Adrenal gland (tissue), 12 donors: ENCODE measurements around the gene WWTR1. TPM values are rescaled to one million over a fixed set of nuclear protein-coding genes. Genes with fewer than 3 reads are reported as not detected.

Experiments
- DNase-seq, 7 donors: peaks; one replicate each; pipeline ENCODE4 v3.0.0-alpha.2; 2019 to 2020
- H3K27ac ChIP-seq, 5 donors: fragments of 200-600 bp; sonication (generic) in 4 of 5; 1 replicate in 3 of 5; 2 replicates in 2 of 5; pipeline versions ENCODE4 v1.5.1 to v1.8.0; 2016 to 2020; ENCODE audit warnings: mild to moderate bottlenecking in 1 of 5
- H3K27me3 ChIP-seq: fragments of 200-600 bp; 2 replicates; pipeline ENCODE4 v1.8.0; 2021
- H3K36me3 ChIP-seq, 2 donors: fragments of 200-600 bp; replicated peaks in 1 of 2; 1 replicate in 1 of 2; 2 replicates in 1 of 2; pipeline versions ENCODE4 v1.5.1 to v1.8.0; 2018 to 2022
- H3K4me1 ChIP-seq, 2 donors: fragments of 200-600 bp; replicated peaks in 1 of 2; 1 replicate in 1 of 2; 2 replicates in 1 of 2; pipeline versions ENCODE4 v1.5.1 to v1.8.0; 2018 to 2021
- H3K4me3 ChIP-seq, 4 donors: fragments of 200-600 bp; sonication (generic) in 3 of 4; one replicate each; pipeline ENCODE4 v1.5.1; 2016 to 2018
- H3K9me3 ChIP-seq, 3 donors: fragments of 200-600 bp; sonication (generic) in 1 of 3; replicated peaks in 1 of 3; 1 replicate in 2 of 3; 2 replicates in 1 of 3; pipeline versions ENCODE4 v1.5.1 to v1.8.0; 2016 to 2021
- CTCF ChIP-seq, 6 experiments: fragments of 450-650 bp in 4 of 6; fragments of 200-600 bp in 2 of 6; sonication (generic) in 1 of 6; IDR thresholded peaks; 1 replicate in 5 of 6; 2 replicates in 1 of 6; pipeline versions ENCODE4 v1.5.1 to v1.8.0; 2016 to 2021; ENCODE audit warnings: antibody characterized with exemption in 6 of 6, mild to moderate bottlenecking in 2 of 6, moderate library complexity in 1 of 6
- POLR2A ChIP-seq, 2 donors: fragments of 450-650 bp; IDR thresholded peaks; one replicate each; pipeline ENCODE4 v1.6.1; 2017; ENCODE audit warnings: antibody characterized with exemption in 2 of 2, mild to moderate bottlenecking in 2 of 2, moderate library complexity in 1 of 2
- WGBS, 4 donors: extraction: QIAGEN DNeasy Blood & Tissue Kit in 2 of 4; methylation state at CpG; one replicate each; pipeline versions ENCODE4 v1.1.5 to v1.1.7; 2013 to 2017; 5-methylcytosine and 5-hydroxymethylcytosine counted together
- intact Hi-C, 2 donors: fragments of 100-400 bp; cut with DNase I; formaldehyde crosslinking; loops; one replicate each; pipeline versions ENCODE4 v1.14.1 to v1.15.0; 2022 to 2023
- polyA plus RNA-seq, 3 donors: library from polyadenylated mRNA; stranded (reverse); fragments of 200-250 nt in 2 of 3; fragments of 350-450 nt in 1 of 3; fragmentation: Illumina TruSeq in 1 of 3; extraction: RNeasy Lipid Tissue Mini Kit (QIAGEN cat#74804) in 1 of 3; gene quantifications; one replicate each; pipeline ENCODE4 v1.2.3, GENCODE V29; 2013 to 2014
- total RNA-seq, 9 donors: library from RNA; depleted of rRNA in 4 of 9; stranded (reverse); fragments of >200 nt in 4 of 9; fragments of 120-200 nt in 1 of 9; fragmentation: NEBNext Ultra II Directional in 1 of 9; extraction: Animal tissue kit (Norgen Biotek cat#: 25700) in 1 of 9; gene quantifications; one replicate each; pipeline versions ENCODE4 v1.1.0 to v1.2.4, GENCODE V29; 2013 to 2023
- donor health status: healthy with polysubstance abuse.
- donor health status: Bipolar disorder and iron deficiency.
- donor health status: DM: yes; HTN: yes; CAD: no.
- donor health status: DM: no; HTN: no; CAD: no.
- donor health status: DM: no; HTN: no; CAD: no.
- donor health status: DM: yes; HTN: yes; CAD: no.

Gene WWTR1
- total and polyA plus RNA-seq, 12 donors, result 11.9 to 56.2 (median 35.6) TPM

- TF ChIP-seq POLR2A (IDR thresholded peaks at IDR 0.05) (no peak), CTCF (IDR thresholded peaks at IDR 0.05) (no peak)
- WGBS, 4 donors, result 86 to 98% (median 87%) methylated on average over 3 of the region's 3 CpGs
Measured at GRCh38 chr3:149688122-149688757, 30.4 kb upstream of the WWTR1 start.

GRCh38 chr3:149686996-149687395, 29.2 kb upstream of the WWTR1 start:
- 95 to 96% (median 96%) methylated on average over 2 of the region's 2 CpGs for WGBS, 4 donors
- H3K4me3 ChIP-seq, result no peak overlapping the region
- no peak overlapping the region for H3K27ac ChIP-seq
- no peak for DNase-seq
- no peaks in the 10 kb centered on the region for H3K36me3 ChIP-seq
- no peaks in the 10 kb centered on the region for H3K4me1 ChIP-seq
- no peaks in the 10 kb centered on the region for H3K9me3 ChIP-seq
- H3K27me3 ChIP-seq, result no peaks in the 10 kb centered on the region
- intact Hi-C loops, result no loop called here
- no peak for TF ChIP-seq CTCF (IDR thresholded peaks at IDR 0.05)
- TF ChIP-seq POLR2A (IDR thresholded peaks at IDR 0.05), result no peak

More at GRCh38 chr3:149688122-149688757, 30.4 kb upstream of the WWTR1 start:
- intact Hi-C loops, result no loop called here
- Histone ChIP-seq H3K27me3 (no peaks in the 10 kb centered on the region), H3K4me1 (no peaks in the 10 kb centered on the region), H3K4me3 (no peak overlapping the region), H3K36me3 (no peaks in the 10 kb centered on the region), H3K27ac (no peak overlapping the region), H3K9me3 (no peaks in the 10 kb centered on the region)
- DNase-seq, result no peak

GRCh38 chr3:149678351-149678950, 20.6 kb upstream of the WWTR1 start:
- no peaks in the 10 kb centered on the region for H3K4me1 ChIP-seq
- H3K27me3 ChIP-seq, result no peaks in the 10 kb centered on the region
- H3K27ac ChIP-seq, result no peak overlapping the region
- no peaks in the 10 kb centered on the region for H3K36me3 ChIP-seq
- H3K9me3 ChIP-seq, result no peaks in the 10 kb centered on the region
- 91 to 95% (median 92%) methylated on average over 7 of the region's 7 CpGs for WGBS, 4 donors
- no peak for DNase-seq
- H3K4me3 ChIP-seq, result no peak overlapping the region
- no peak for TF ChIP-seq CTCF (IDR thresholded peaks at IDR 0.05)
- TF ChIP-seq POLR2A (IDR thresholded peaks at IDR 0.05), result no peak
- intact Hi-C loops, result no loop called here

DNA sequence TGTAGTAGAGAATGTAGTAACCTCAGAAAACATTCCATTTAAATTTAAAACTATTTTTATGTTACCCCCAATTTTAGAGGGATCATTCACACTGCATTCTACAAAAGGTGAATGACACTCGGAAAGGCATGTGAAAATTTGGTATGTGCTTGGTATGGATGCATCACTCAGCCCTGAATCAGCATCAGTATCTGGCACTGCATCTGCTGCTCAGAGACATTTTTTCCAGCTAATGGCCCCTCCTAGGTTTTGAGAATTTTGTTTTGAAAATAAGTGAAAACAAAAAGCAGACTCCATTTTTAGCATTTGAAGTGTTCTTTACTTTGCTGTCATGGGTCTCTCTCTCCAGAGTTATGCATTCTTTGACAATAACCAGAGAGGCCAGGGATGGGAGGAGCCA, 15.6 kb upstream of the WWTR1 start:
- Histone ChIP-seq H3K27me3 (no peaks in the 10 kb centered on the region), H3K27ac (no peak overlapping the region), H3K4me1 (no peaks in the 10 kb centered on the region), H3K36me3 (no peaks in the 10 kb centered on the region), H3K9me3 (no peaks in the 10 kb centered on the region), H3K4me3 (no peak overlapping the region)
- 93 to 97% (median 95%) methylated on average over 1 of the region's 1 CpG for WGBS, 4 donors
- DNase-seq, result no peak
- TF ChIP-seq POLR2A (IDR thresholded peaks at IDR 0.05) (no peak), CTCF (IDR thresholded peaks at IDR 0.05) (no peak)
- intact Hi-C loops, result no loop called here
